NT2/D1 (cell line): ENCODE measurements around the gene CDCA7L.

Experiments used
- YY1 ChIP-seq: IDR thresholded peaks from 2 replicates; pipeline ENCODE4 v1.6.1; 2011; ENCODE audit not compliant: insufficient read length, insufficient read depth
- ZNF274 ChIP-seq: IDR thresholded peaks from 2 replicates; pipeline ENCODE4 v1.6.1; 2011; ENCODE audit warnings: mild to moderate bottlenecking, low read depth, low read length

DNA sequence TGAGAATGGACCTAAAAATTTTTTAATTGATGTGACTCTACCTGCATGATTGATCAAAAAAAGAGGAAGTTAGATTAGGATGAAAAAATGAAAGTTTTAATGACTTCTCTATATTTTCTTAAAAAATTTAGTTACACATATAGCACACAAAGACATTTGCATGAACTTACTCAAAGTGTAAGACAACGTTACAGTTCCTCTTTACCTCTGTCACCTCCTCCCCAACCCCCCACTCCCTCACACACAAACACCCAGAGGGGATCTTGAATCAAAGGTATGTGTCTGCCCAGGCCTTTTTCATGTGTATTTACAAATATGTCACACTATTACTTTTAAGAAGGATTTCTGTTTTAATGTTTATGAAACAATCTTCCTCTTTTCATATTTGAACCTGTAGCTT is 20.6 kb upstream of the CDCA7L start:
- TF ChIP-seq YY1 (no peak), ZNF274 (no peak)
